Lower leg skin (tissue), 3 donors: Measurements from ENCODE around the gene CDH23.
A peak's percentile ranks its signal among the peaks of the same experiment; 100 is the strongest.

Experiments
- POLR2A ChIP-seq, 2 donors: fragments of 450-650 bp; IDR thresholded peaks; one replicate each; pipeline ENCODE4 v1.6.1; 2016 to 2017; ENCODE audit warnings: antibody characterized with exemption in 2 of 2, mild to moderate bottlenecking in 1 of 2, moderate library complexity in 1 of 2
- TF ChIP-seq, protein P1 (sequence below), 3 donors: fragments of 450-650 bp; IDR thresholded peaks; one replicate each; pipeline ENCODE4 v1.5.1; 2016; ENCODE audit warnings: antibody characterized with exemption in 3 of 3, mild to moderate bottlenecking in 3 of 3, moderate library complexity in 2 of 3

DNA sequence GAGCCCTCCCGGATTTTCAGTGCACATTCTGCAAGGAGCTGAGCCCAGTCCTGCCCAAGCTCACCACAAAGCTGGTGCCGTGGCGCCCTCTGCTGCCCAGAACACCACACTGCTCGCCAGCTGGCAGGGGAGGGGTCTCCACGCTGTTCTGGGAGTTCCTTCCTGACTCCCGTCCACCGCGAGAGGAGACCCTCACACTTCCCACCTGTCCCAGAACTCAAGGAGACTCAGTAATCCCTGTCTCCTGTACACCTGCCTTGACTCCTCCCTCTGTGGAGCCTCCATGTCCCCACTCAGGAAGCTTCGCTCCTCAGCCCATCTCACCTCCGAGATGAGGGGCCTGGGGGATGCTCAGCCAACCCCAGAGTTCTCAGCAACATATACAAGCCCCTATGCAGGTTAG is 311.6 kb downstream of the CDH23 start:
- TF ChIP-seq, protein P1, sequence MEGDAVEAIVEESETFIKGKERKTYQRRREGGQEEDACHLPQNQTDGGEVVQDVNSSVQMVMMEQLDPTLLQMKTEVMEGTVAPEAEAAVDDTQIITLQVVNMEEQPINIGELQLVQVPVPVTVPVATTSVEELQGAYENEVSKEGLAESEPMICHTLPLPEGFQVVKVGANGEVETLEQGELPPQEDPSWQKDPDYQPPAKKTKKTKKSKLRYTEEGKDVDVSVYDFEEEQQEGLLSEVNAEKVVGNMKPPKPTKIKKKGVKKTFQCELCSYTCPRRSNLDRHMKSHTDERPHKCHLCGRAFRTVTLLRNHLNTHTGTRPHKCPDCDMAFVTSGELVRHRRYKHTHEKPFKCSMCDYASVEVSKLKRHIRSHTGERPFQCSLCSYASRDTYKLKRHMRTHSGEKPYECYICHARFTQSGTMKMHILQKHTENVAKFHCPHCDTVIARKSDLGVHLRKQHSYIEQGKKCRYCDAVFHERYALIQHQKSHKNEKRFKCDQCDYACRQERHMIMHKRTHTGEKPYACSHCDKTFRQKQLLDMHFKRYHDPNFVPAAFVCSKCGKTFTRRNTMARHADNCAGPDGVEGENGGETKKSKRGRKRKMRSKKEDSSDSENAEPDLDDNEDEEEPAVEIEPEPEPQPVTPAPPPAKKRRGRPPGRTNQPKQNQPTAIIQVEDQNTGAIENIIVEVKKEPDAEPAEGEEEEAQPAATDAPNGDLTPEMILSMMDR (IDR thresholded peaks at IDR 0.05), result peak in 1 of 3 donors; percentile 64
- TF ChIP-seq POLR2A (IDR thresholded peaks at IDR 0.05), result no peak
